Measurements from ENCODE around the gene PSMD10.
A peak's percentile ranks its signal among the peaks of the same experiment; 100 is the strongest.

PSMD10 gene, protein sequence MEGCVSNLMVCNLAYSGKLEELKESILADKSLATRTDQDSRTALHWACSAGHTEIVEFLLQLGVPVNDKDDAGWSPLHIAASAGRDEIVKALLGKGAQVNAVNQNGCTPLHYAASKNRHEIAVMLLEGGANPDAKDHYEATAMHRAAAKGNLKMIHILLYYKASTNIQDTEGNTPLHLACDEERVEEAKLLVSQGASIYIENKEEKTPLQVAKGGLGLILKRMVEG

DNA sequence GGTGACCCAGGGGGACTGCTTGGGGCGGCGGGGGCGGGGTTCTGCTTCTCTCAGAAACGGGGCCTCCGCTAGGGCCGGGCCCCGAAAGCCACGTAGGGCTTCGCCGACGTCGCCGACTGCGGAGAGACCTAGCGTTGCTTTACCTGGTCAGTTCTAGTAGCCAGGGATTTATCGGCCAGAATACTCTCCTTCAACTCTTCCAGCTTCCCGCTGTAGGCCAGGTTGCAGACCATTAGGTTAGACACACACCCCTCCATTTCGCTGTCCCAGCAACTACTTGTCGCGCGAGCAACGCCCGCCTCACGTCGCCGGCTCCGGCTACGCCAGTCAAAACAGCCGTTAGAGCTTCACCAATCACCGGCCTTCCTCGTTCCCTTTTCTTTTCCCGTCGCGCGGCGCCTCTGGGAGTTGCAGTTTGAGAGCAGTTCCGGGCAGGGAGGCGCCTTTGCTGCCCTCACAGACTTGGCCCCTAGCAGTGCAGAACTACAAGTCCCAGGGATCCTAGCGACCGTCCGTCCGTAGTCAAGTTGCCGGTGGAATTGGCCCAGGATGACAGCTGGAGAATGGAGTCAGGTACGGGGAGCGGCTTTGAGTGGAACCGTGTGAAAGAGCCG is at the start of gene PSMD10, which contains the start of gene ATG4A:
PSMD10 (minus strand) TSS at position 279 of the 614 bp plus-strand sequence; CDS start at position 257, 22 bp downstream.
ATG4A (plus strand) TSS at position 515 of the 614 bp plus-strand sequence; CDS start at position 564, 49 bp downstream.
- DNase-seq = peak; percentile 86

DNA sequence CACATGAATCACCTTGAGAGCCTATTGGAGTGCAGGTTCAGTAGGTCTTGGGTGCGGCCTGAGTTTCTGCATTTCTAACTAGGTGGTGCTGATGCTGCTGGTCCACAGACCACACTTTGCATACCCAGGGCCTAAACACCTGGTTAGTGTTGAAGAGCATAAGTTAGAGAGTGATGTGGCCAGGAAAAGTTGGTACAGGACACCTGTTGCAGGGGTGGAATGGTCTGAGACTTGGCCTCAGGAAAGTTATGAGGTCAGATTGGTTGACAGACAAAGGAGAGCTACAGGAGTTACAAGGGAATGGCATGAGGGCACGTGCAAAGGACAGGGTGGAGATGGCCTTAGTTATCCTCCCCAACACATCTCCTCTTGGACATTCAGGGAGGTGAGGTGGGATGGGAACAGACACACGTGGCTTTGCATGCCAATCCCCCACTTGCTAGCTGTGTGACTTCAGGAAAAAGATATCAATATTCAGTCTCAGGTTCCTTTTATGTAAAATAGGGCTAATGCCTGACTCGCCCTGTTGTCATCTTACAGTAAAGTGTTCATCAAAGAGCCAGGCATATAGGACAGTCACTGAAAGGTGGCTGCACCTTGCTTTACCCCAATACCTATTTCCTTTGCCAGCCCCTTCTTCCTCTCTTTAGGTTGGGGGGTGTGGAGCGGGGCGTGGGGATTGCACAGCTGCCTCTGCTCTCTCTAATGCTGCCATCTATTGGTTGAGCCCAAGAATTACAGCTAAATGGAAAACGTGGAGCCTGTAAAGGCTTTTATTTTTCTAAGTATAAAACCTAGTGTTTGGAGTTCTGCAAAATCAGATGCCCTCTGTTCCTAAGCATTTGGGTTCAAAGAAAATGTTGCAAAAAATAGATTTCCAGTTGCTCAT is 47.7 kb upstream of the PSMD10 start:
- no peak for DNase-seq

DNA sequence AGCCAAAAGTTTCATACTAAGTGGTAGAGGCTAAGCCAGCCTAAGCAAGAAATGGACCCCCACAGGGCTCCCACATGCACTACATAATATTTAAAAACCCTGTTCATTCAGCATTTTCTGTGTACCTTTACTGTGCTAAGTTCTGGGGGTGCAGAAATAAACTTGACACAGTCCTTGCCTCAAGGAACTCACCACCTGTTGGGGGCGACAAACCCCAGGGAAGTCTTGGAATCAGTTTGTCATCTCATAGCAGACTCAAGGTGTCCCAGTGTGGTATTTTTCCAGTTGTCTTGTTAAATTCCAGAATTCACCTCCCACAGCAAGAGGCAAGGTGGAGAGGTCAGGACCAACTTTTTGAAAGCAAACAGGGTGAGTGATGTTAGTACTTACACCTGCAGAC is 43.4 kb upstream of the PSMD10 start:
- no peak for DNase-seq

DNA sequence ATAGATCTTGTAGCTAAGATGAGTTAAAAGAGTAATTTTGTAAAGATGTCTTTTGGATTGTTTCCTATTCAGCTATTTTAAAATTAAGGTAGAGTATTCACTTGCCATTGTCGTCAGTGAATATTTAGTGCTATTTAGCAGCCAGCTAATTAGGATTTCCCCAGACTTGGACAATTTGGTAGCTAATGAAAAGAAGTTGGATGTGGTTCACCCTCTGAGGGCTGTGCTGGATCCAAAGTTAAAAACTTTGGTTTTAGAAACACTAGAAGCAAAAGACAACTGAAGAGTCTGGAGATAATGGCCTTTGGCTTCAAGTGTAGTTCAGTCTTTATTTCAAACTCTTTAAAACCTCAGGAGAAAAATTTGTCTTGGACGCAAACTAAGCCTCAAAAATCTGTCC is 41.5 kb upstream of the PSMD10 start:
- no peak for DNase-seq

DNA sequence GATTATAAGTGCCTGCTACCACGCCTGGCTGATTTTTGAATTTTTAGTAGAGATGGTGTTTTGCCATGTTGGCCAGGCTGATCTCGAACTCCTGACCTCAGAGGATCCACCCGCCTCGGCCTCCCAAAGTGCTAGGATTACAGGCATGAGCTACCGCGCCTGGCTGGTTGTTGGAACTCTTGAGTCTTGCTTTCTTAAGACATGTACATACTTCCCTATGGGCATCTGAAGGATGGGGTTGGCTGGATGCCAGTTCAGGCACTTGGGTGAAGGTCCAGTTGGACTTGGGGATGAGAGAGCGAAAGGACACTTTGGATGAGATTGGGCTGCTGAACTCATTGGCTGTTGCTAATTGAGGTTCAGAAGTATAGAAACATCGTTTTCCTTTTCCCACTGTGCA is 40.7 kb upstream of the PSMD10 start:
- no peak for DNase-seq

DNA sequence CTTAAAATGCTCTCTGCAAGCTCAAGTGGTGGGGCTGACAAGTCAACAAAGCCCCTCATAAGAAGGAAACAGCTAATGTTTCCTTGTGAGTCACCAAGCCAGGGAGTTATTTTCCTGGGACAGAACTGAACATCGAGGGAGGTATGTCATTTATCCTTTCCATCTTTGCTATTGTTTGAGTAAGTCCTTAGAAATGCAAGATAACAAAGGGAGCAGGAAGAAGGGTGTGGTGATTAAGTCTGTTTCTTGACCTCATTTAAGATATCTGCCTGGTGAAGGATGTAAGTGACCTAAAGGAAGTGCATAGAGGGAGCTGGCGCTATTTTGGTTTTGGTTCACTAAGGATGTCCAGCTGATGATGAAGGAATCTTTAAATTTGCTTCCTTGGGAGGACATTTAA is 40.1 kb upstream of the PSMD10 start:
- no peak for DNase-seq

DNA sequence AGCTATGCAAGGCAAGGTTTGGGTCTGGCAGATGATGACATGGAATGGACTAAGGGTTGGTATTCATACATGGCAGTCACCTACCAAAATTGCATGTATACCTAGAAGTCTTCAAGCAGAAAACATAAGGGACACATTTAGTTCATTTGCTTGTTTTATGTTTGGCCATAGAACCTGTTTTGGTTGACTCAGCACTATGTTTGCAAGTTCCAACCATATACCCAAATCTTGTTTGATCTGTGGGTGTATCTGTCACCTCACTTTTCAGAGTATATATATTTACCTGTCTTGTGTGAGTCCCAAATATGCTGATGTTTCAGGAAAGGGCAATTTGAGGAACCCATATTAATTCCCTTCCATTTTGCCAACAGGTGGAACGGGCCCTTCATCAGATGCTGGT is 39.5 kb upstream of the PSMD10 start:
- no peak for DNase-seq

DNA sequence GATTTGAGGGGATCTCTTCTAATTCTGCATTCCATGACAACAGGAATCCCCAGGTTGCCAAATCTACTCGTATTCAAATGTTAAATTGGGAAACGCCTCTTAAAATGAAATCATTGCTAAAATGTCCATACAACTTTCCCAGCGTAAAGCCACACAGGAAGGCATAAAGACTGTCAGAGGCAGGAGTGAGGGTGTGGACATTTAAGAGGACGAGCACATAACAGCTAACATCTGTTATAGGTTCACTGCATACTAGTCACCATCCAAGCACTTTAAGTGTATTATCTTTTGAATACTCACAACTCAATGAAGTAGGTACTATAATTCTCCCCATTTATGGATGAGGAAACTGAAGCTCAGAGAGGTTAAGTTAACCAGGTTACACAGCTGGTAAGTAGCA is 35.8 kb upstream of the PSMD10 start:
- DNase-seq = no peak

DNA sequence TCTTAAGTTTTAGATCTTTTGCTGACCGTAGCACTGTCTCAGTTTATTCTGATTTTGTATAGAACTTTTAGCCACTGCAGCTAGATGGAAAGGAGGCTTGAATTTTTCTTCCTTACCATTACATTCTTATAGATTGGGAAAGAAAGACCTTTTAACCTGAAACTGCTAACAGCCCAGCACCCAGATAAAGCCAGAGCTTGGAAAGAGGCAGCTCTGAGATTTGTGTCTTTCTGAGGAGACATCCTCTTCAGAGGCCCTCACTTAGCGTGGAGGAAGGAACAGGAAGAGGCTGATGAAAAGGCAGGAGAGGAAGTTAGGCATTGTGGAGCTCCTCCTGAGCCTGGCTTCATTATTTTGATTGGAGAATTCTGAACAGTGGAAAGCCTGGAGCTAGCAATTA is 35.3 kb upstream of the PSMD10 start:
- DNase-seq = no peak

DNA sequence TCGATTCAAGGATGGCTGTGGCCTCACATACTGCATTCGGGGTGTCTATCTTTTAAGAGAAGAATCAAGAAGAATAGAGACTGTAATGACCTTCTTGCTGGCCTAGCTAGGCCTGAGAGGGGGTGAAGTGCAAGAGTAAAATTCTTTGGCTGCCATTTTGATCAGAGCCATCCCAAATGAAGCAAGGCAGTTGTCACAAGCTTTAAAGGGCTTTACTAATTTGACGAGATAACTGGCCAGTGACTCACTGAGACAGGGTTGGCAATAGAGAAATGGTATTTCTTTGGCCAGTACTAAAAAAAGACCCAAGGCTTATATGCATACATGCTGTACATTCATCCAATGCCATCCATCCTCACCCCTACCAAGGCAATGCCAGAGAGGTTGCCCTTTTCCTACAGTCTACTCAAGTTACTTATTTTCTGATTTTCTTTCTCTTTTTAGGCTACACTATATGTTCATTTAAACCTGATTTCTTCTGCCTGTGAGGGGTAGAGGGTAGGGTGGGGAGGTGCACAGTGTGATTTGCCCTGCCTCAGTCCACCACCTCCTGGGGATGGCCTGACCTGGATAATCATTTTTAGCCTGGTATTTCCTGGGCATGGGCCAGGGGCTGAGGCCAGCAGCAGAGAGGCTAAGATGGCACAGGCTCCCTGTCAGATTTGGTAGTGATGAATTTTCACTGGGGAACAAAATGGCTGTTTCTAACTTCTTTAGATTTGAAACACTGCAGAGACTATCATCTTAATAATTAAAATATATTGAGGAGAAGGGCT is 32.4 kb upstream of the PSMD10 start:
- no peak for DNase-seq

DNA sequence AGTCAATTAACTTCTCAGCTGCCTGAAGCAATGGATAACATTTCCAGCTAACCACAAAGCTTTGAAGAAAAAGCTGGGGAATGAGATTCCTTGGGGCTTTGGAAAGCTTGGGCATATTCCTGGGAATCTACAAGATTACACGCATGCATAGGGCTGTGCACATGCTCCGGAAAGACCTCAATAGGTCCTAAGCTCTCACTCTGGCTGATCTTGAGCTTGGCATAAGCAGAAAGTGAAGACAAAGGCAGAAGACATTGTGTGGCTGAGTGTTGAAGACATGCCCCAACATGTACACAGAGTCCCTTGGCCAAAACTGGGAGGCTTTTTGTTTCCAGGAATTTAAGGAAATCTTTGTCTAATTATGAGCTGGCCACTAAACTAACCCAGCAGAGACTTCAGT is 31.4 kb upstream of the PSMD10 start:
- DNase-seq = no peak

DNA sequence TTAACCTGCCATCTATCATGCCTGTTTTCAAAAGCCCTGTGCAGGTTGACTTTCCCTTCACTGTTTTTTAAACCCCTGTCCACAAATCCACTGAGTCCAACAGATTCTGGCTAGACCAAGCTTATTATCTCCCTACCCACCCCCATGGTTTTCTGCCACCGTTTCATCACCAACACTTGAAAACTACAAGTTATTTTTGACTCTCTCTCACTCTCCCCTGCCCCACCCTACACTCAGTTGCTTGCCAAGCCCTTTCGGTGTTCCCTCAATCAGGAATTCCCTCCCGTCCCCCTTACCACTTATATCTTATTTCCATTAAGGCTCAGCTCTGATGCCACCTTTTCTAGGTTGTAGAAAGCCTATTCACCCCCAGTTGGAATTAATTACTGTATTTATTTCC is 29.9 kb upstream of the PSMD10 start:
- DNase-seq = no peak

DNA sequence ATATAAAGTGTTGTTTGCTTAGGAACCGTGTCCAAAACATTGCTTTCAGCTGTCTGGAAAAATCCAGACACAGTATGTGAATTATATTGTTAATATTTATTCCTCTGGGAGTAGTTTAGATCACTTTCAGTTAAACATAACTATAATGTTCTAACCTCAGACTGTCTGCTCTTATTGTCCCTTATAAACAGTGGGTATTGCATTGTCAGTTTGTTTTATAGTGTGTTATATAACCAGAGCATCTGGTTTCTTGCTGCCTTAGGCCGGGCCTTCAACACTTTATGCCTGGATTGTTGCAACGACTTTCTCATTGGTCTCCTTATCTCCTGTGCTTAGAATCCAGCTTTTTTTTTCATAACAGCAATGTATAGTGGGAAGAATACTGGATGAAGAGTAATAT is 26.6 kb upstream of the PSMD10 start:
- DNase-seq = no peak

DNA sequence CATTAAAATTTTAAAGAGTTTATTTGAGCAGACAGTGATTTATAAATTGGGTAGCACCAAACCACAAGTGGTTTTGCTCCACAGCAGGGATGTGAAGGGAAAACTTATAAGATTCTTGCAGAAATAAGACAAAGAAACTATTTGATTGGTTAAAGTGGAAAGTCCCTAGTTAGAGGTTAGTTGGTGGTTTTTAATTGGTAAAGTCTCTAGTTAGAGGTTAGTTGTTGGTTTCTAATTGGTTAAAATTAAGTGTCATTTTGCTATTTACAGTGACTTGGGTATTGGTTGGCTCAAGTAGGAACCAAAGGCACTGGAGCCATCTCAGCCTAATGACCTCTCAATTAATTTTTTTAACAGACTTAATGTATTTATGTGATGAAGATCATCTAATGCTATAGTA is 23.2 kb upstream of the PSMD10 start:
- DNase-seq = no peak

DNA sequence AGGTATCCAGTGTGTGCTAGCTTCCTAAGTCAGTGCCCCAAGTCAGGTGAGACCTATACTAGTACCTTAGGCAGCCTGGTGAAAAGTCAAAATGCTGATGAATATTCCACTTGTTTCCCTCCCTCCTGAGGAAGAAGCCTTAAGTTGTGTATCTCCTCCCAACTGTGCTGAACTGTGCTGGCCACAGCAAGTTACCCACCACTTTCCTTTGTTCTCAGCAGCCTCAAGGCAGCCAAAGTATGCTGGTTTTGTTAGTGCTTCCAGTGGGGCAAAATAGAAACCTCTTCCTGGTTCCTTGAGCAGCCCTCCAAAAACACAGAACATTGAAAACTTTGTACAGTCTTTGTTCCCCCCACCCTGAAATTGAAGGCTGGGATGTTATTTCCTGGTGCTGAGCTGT is 14.1 kb upstream of the PSMD10 start:
- no peak for DNase-seq

DNA sequence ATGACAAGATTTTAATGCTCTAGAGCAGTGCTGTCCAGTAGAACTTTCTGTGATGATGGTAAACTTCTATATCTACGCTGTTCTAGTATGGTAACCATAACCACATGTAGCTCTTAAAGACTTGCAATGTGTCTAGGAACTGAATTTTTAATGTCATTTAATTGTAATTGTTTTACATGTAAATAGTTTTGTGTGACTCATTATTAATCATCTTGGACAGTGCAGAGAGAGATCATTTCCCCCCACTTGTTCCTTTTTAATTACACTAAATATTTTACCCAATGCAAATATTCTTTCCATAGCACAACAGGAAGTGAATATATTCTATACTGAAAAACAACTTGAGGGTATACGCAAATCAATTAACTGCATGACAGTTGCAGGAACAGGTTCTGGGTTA is 6.0 kb upstream of the PSMD10 start:
- DNase-seq = no peak

DNA sequence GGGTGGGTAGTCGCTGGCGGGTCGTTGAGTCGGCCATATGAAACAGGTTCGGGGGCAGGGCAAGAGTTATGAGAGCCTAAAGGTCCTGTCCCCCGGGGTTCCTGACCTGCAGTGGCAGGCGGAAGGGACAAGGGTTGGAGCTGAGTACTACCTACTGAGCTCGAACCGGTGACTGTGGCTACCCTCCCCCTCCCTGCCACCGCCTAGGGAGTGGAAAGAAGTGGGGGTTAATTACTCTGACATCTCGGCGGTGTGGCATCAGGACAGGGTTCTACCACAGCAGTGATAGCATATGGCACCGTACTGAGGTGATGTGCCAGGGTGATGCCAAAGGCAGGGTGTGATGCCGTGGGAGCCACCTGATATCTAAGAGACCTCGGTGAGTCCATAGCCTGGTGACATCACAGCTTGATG is 543 bp upstream of the PSMD10 start:
- DNase-seq = no peak

DNA sequence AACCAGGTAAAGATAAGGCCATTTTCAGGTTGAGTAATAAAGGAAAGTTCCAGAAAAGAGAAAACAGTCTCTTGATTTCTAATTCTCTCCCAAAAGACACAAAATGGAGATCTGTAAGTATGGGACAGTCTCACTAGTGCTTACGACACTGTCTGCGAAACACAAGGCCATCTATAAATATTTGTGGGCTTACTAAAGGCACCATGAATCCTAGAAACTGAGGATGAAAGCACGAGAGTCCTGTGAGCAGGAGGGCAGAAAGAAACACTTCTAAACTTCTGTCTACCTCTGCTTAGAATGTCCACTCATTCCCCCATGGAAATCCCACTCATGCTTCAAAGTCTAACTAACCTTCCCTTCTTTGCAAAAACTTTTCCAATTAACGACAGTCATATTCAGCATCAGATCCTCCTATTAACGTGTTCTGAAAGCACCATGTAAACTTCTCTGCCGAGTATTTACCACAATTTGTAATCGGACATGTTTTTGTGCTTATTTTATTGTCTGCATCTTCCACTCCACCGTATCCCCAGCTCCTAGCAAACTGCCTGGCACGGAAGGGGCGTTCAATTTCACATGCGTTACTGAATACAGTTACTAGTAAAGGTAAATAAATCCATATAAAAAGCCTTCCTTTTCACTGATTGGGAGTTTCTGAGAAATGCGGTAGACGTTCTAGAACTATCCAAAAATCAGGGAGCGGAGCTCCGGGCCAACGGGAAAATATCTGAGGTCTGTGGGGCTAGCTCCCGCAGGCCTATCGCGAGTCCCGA is 665 bp downstream of the PSMD10 start:
- DNase-seq = no peak

DNA sequence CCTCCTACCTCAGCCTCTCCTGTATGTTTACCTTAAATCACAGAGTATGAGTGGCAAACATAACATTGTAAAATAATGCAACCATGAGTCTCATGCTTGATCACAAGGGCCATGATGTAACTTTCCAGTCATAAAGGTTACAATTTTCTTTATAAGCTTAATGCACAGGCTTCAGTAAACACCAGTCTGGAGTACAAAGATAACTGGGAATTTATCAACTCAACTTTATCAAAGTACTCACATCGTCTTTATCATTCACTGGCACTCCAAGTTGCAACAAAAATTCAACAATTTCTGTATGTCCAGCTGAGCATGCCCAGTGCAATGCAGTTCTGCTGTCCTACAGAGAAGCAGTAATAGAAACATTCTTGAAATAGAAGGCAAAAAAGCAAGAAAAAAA is 2.8 kb downstream of the PSMD10 start:
- DNase-seq = no peak

DNA sequence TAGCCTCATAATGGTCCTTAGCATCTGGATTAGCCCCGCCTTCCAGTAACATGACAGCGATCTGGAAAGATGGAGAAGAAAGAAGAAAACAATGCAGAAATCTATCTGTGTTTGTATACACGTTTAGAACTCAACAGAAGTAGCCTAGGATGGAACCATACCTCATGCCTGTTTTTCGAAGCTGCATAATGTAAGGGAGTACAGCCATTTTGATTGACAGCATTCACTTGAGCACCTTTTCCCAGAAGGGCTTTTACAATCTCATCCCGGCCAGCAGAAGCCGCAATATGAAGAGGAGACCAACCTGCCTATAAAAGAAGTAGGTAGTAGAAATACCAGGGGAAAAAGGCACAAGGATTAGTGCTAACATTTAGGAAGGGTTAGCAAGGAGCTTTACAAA is 3.5 kb downstream of the PSMD10 start:
- DNase-seq = no peak

DNA sequence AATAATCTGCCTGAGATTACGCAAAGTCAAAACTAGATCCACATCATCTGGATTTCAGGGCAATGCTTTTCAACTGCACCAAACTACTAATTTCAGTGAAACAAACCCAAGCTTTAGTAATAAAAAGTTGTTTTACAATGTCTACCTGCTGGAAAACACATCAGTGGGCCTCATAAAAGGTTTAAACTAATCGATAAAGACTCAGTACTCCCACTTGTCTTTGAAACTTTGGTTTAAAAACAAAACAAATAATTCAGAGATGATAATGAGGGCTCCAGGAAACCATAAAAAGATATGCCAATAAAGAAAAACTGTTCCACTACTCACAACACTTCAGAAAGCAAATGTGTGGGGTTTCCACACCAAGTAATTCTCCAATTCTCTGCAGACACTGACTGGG is 10.2 kb downstream of the PSMD10 start:
- DNase-seq = no peak

DNA sequence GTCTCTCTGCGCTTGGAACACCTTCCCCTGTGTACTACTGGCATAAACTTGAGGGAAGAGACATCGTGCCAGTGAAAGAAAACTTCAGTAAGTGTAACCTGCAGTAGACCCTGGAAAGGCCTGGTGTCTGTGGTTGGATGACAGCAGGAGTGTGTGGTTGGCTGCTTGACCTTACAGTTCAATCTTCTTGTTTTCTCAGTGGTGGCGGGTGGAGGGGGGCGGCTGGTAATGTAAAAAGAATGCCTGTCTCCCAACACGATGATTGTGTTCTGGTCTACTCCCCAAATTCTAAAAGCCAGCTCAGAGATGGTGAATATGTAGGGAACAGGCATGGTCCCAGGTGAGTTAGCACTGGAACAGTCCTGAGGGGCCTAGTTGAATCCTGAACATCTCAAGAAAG is 18.6 kb downstream of the PSMD10 start:
- DNase-seq = no peak

All from SIG-M5 (cell line).